GM19238 (cell line): ENCODE results near the gene FSD1L.

ENCODE experiments used
- DNase-seq: peaks from one replicate; pipeline ENCODE4 v3.0.0; 2011; ENCODE audit warnings: low spot score; ENCODE audit not compliant: insufficient read length

Gene FSD1L

DNA sequence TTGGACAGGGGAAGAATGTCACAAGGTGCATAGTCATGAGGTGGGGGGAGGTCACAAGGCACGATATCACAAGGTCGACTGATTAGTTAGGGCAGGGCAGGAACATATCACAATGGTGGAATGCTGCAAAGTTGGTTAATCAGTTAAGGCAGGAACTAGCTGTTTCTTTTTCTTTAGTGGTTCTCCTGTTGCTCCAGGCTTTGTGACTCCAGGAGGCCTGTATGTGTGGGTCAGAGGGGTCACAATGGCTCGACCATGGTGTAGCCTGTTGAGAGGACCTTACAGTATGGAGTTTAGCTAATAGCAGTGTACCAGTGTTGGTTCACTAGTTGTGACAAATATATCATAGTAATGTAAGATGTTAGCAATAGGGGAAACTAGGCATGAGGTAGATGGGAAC is 12.4 kb upstream of the FSD1L start:
- DNase-seq = no peak

DNA sequence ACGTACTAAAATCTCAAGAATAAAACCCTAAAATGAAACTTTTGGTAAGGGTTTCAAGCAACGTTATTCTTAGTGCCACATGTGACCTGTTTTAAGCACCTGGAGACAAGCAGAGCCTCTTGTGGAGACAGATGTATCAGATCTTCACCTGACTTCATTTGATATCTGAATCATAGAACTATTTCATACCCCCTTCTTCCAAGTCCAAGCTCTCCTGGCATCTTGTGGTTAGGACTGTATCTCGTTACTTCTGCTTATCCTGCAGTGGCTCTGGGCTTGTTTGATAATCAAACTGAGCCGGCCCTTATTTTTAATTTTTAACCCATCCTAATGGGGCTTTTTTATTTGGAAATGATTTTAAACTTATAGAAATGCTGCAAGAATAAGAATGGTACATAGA is 11.1 kb upstream of the FSD1L start:
- no peak for DNase-seq

DNA sequence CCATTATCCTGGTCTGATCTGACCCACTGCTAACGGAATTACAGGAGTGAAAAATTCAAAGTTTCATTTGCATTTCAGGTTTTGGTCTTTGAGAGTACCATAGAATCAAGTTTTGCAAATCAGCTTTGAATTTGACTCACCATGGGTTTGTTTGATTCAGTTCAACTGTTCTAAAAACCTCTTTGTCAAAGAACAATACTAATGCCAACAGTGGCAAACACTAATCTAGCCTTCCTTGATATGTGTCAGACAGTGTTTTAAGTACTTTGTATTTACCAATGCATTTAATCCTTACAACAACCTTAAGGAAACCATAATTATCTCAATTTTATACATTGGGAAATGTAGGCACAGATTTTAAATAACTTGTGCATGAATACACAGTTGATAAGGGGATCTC is 10.1 kb upstream of the FSD1L start:
- no peak for DNase-seq

GRCh38 chr9:105438141-105438806 is 9.6 kb upstream of the FSD1L start:
- DNase-seq = no peak

- no peak for DNase-seq
Measured at GRCh38 chr9:105439428-105439827, 8.4 kb upstream of the FSD1L start.

DNA sequence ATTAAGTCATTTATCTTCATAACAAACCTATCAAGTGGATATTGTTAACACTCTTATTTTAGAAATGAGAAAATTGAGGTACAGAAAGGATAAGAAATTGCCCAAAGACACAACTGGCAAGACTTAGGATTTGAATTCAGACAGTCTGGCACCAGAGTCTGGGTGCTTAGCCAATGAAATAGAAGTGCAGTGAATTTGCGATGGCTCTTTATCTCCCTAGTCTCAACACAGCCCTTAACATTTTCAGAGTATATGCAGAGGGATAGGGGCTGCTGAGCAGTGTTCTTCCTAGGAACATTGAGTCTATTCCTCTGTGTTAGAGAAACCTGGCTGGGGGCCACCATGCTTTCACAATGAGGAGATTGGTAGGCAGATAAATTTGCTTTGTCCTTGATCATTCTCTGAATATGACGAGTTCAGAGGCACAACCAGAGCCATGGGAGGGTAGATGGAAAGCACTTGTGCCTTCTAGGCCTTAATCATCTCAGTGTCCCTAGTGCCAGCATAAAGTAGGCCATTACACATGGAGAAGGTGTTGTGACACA is 6.1 kb upstream of the FSD1L start:
- no peak for DNase-seq

- DNase-seq = no peak
Measured at GRCh38 chr9:105443121-105443520, 4.7 kb upstream of the FSD1L start.

- DNase-seq = no peak
Measured at GRCh38 chr9:105444130-105444529, 3.7 kb upstream of the FSD1L start.

DNA sequence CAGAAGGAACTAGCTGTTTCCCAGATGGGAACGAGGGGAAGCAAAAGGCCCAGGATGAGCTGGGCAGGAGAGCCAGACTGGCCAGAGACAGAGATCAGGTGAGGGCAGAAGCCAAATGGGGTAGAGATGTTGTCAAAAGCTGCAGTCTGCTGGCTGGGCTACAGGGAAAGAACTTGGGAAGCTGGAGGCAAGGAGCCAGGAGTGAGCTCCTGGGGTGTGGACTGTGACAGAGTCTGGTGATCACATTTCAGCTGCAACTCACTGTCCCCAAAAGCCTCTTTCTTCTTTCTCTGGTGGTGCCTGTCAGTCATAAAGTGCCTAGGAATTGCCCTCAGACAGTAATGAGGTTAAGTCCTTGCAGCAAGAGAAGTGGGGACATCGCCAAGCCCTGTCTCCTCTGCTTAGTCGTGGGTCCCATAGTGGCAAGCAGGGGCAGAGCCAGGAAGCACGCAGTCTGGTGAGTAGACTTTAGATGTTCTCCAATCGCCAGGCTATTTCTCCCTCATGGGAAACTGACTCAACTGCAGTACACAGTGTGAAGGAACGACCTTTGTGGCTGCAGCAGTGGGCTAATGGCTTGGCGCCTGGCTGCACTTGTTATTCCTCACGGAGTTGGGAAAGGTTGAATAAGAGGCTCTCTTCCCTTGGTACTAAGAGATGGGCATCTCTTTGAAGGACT is 2.5 kb upstream of the FSD1L start:
- no peak for DNase-seq

- no peak for DNase-seq
Measured at GRCh38 chr9:105447386-105447813, 434 bp upstream of the FSD1L start.

- DNase-seq = no peak
Measured at GRCh38 chr9:105449081-105449480, 1.2 kb downstream of the FSD1L start.

DNA sequence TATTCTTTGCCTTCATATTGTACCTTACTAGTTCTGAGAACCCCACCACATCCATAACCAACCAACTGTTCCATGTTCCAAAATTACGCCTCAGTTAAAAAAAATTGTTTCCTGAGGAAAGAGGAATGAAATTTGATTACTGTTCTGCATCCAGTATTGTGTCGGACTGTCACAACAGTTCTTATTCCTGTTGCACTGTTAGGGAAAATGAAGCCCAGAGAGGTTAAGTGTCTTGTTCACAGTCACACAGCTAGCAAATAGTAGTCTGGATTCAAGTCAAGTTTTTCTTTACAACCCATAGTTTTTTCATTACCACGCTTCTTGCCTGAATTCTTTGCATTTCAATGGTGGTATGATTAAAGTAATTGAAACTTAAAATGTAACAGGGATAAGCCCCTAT is 4.4 kb downstream of the FSD1L start:
- DNase-seq = no peak

DNA sequence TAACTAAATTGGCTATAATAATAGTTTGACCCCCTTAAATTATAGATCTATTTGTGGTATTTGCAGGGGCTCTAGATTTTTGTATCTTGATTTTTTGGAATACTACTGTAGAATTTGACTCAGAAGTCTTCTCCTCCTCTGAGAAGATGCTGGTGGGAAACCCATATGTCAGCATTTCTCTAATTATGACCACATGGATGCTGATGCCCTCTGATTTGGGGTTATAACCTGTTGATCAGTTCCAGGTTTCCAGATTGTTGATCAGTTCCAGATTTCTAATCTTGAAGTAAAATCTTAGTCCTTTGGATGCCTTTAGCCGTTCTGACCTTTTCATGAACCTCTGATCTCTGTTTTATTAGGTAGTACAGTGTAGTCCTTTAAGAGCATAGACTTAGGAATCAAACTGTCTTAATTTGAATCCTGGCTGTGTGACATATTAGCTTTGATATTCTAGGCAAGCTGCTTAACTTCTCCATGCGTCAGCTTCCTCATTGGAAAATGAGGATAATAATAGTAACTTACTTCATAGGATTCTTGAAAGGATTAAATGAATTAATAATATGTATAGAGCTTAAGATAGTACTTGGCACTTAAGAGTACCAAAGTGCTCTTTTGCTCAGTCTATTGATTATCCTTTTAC is 8.1 kb downstream of the FSD1L start:
- DNase-seq = no peak

- no peak for DNase-seq
Measured at GRCh38 chr9:105457560-105458294, 9.9 kb downstream of the FSD1L start.

- no peak for DNase-seq
Measured at GRCh38 chr9:105458404-105458803, 10.6 kb downstream of the FSD1L start.

GRCh38 chr9:105459336-105459735 is 11.5 kb downstream of the FSD1L start:
- no peak for DNase-seq

- no peak for DNase-seq
Measured at GRCh38 chr9:105466898-105467455, 19.1 kb downstream of the FSD1L start.

GRCh38 chr9:105468875-105469274 is 21.0 kb downstream of the FSD1L start:
- no peak for DNase-seq

GRCh38 chr9:105473221-105473620 is 25.4 kb downstream of the FSD1L start:
- DNase-seq = no peak

DNA sequence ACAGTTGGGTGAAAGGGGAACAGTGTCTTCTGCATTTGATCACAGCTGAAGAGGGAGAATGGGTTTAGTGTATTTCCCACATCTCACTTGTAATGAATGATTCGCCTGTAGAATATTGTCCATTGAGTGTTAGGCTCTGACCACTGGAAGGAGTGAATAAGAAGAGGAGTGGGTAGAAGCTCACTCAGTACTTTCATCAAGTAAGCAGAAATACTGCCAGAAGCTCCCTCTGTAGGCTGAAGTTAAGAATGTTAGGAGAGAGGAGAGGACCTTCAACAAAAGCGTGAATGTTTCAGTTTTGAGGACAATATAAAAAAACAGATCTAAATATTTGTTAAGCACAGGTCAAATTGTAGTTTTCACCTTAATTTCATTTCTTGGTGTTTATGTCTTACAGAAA is 27.5 kb downstream of the FSD1L start:
- DNase-seq = no peak

- DNase-seq = no peak
Measured at GRCh38 chr9:105479846-105480245, 32.0 kb downstream of the FSD1L start.
